DLD1 (cell line): ENCODE measurements around the gene GALNT1.

ENCODE experiments used
- in situ Hi-C: cut with HindIII; loops from 2 replicates; pipeline ENCODE4 v1.10.0; 2017; ENCODE audit warnings: low sequenced_read_pairs

The GALNT1 gene

DNA sequence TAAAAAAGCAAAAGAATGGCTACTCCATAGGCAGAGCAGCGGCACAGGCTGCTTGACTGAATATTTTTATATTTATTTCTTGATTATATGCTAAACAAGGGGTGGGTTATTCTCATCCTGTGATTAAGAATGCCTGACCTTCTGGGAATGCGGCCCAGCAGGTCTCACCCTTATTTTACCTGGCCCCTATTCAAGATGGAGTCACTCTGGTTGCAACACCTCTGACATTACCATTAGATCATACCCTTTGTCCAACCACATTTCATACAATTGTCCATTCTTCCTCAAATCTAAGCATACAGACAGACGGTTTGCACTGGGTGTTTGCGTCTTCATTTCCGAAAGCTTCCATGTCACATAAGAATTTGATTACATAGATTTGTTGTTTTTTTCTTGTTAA is 168.2 kb downstream of the GALNT1 start:
- in situ Hi-C loops: no loop called here

DNA sequence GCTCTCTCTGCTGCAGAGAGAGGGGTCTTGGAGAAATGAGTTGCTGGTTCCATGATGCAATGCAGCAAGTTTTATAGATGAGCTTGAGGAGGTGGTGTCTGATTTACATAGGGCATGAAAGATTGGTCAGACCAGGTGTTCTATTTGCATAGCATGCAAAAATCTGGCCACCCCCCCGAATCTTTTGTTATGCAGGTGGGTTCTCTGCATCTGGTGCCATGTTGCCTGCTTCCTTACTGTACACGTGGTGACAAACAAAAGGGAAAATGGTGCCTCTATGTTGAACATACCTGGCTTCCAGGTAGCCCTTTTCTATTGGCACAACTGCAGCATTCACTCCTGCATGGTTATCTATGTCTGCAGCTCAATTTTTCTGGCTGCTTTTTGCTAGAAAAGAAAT is 169.4 kb downstream of the GALNT1 start:
- in situ Hi-C loops: no loop called here

- in situ Hi-C loops: no loop called here
These were observed 171.9 kb downstream of the GALNT1 start for GRCh38 chr18:35753306-35753910.

GRCh38 chr18:35754464-35754863 is 172.9 kb downstream of the GALNT1 start:
- in situ Hi-C loops: no loop called here

DNA sequence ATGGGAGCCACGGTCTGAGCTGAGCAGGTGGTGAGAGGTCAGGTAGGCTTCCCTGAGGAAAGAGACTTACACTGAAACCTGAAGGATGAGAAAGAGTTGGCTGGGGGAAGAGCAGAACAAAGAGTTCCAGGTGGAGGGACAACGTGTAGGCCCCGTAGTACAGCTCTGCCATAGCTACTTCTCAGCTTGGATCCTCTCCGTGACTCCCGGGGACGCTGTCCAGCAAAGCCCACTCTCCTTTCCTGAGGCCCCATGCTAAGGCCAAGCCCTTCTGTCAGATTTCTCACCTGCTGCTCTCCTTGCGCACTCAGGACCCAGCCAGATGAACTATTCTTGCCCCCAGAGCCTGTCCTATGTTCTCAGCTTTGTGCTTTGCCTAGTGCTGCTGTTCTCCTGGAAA is 173.8 kb downstream of the GALNT1 start:
- in situ Hi-C loops: no loop called here

DNA sequence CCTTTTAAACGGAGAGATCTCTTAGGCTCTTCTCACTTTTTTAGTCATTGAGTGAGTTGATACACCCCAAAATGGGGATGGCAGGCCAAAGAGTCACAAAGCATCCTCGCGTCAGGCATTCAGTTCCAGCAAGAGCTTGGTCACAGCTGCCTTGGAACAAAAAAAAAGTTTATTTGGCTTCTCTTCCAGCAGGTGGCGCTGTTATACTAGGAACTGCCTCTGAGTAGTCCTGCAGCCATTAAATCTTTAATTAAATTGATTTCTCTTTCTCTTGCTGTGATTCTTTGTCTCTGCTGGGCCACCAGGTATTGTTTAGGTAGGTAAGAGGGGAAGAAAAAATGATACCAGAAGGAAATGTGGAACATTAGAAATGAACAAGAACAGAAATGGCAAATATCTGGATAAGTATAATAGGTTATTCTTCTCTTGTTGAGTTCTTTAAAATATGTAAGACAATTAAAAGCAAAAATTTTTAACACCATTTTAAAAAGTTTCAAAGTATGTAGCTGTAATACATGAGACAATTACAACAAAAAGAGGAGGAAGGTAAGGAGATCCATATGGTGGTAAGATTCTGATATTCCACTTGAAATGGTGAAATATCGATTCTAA is 175.1 kb downstream of the GALNT1 start:
- in situ Hi-C loops: no loop called here
